DND-41 (cell line): Measurements from ENCODE around the gene CKLF.

Experiments used
- ATAC-seq: fragments of 200-7000 bp; cut with Tn5 transposase; 3 replicates; pipeline ENCODE4 v1.9.1; 2021; ENCODE audit warnings: low read depth; ENCODE audit not compliant: insufficient read depth
- DNase-seq: peaks from one replicate; pipeline ENCODE4 v3.0.0-alpha.2; 2020
- H2AFZ ChIP-seq: 2 replicates; pipeline ENCODE4 v1.6.0; 2012; ENCODE audit warnings: low read depth, low read length
- H3K27ac ChIP-seq: 2 replicates; pipeline ENCODE4 v1.5.1; 2012; ENCODE audit warnings: low read length, inconsistent platforms
- H3K27me3 ChIP-seq: fragments of 200-600 bp; sonication (generic); 2 replicates; pipeline ENCODE4 v1.6.0; 2012; ENCODE audit warnings: low read length, mild to moderate bottlenecking, inconsistent platforms; ENCODE audit not compliant: insufficient read depth, poor library complexity
- H3K36me3 ChIP-seq: 2 replicates; pipeline ENCODE4 v1.5.1; 2012; ENCODE audit warnings: low read length, inconsistent platforms; ENCODE audit not compliant: insufficient read depth
- H3K4me1 ChIP-seq: 2 replicates; pipeline ENCODE4 v1.5.1; 2012; ENCODE audit warnings: mild to moderate bottlenecking, low read length; ENCODE audit not compliant: insufficient read depth
- H3K4me2 ChIP-seq: 2 replicates; pipeline ENCODE4 v1.6.0; 2012; ENCODE audit warnings: mild to moderate bottlenecking, moderate library complexity, low read length, inconsistent platforms; ENCODE audit not compliant: insufficient read depth
- H3K4me3 ChIP-seq, 2 experiments: fragments of 200-600 bp in 1 of 2; shearing (Covaris generic) in 1 of 2; 2 replicates each; pipeline ENCODE4 v1.5.1; 2012 to 2016; ENCODE audit warnings: inconsistent platforms in 2 of 2, low read length in 2 of 2, mild to moderate bottlenecking in 2 of 2, low read depth in 1 of 2, moderate library complexity in 1 of 2
- H3K79me2 ChIP-seq: 2 replicates; pipeline ENCODE4 v1.6.0; 2012; ENCODE audit warnings: low read length, inconsistent platforms; ENCODE audit not compliant: insufficient read depth
- H3K9ac ChIP-seq: 2 replicates; pipeline ENCODE4 v1.6.0; 2012; ENCODE audit warnings: low read depth, mild to moderate bottlenecking, inconsistent platforms, low read length, moderate library complexity
- H3K9me3 ChIP-seq: 2 replicates; pipeline ENCODE4 v1.5.1; 2012; ENCODE audit warnings: low read length, moderate library complexity, mild to moderate bottlenecking, inconsistent platforms; ENCODE audit not compliant: insufficient read depth, severe bottlenecking
- H4K20me1 ChIP-seq: 2 replicates; pipeline ENCODE4 v1.6.0; 2012; ENCODE audit warnings: low read length; ENCODE audit not compliant: insufficient read depth
- EZH2 ChIP-seq: IDR thresholded peaks from 3 replicates; pipeline ENCODE4 v1.6.1; 2012; ENCODE audit warnings: borderline replicate concordance, low read depth, mild to moderate bottlenecking, moderate library complexity, low read length, inconsistent platforms; ENCODE audit not compliant: severe bottlenecking
- TF ChIP-seq, protein P1 (sequence below): IDR thresholded peaks from 2 replicates; pipeline ENCODE4 v1.5.1; 2012; ENCODE audit warnings: borderline replicate concordance, low read length, moderate library complexity, mild to moderate bottlenecking; ENCODE audit not compliant: poor library complexity, severe bottlenecking; ENCODE audit errors: extremely low read depth

The CKLF gene

DNA sequence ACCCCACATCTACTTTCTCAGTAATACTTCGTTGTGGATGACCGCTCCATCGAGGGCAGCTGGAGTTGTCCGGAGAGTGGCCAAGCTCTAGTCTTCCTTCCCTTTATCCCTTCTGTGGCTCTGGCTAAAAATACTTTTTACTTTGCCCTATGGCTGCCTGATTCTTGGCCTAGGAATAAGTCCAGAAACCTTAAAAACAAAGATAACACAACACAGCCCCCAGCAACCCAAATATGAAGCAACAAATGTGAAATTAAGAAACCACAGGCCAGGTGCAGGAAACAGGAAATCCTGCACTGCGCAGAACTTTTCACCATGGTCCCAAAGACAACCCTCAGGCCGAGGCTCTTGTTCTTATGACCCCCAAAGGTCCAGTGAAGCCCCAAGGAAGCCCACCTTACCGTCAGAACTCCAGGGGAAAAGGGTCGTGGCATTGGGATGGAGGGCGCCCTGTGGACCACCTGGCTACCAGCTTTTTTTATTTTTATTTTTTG, 28.5 kb upstream of the CKLF start:
- H3K79me2 ChIP-seq = peaks cover 2% of the 10 kb centered on the region; the same call in 1 of the 2 replicates
- H3K4me2 ChIP-seq = peak overlapping the region; percentile 45
- H2AFZ ChIP-seq = no peak overlapping the region
- no peaks in the 10 kb centered on the region for H3K27me3 ChIP-seq
- DNase-seq = peak; percentile 82
- no peak for TF ChIP-seq EZH2
- TF ChIP-seq, protein P1, sequence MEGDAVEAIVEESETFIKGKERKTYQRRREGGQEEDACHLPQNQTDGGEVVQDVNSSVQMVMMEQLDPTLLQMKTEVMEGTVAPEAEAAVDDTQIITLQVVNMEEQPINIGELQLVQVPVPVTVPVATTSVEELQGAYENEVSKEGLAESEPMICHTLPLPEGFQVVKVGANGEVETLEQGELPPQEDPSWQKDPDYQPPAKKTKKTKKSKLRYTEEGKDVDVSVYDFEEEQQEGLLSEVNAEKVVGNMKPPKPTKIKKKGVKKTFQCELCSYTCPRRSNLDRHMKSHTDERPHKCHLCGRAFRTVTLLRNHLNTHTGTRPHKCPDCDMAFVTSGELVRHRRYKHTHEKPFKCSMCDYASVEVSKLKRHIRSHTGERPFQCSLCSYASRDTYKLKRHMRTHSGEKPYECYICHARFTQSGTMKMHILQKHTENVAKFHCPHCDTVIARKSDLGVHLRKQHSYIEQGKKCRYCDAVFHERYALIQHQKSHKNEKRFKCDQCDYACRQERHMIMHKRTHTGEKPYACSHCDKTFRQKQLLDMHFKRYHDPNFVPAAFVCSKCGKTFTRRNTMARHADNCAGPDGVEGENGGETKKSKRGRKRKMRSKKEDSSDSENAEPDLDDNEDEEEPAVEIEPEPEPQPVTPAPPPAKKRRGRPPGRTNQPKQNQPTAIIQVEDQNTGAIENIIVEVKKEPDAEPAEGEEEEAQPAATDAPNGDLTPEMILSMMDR = no peak
- no peaks in the 10 kb centered on the region for H4K20me1 ChIP-seq
- H3K4me1 ChIP-seq = peaks cover 66% of the 10 kb centered on the region
- no peak overlapping the region for H3K4me3 ChIP-seq
- H3K9ac ChIP-seq = peak overlapping the region; percentile 53
- no peaks in the 10 kb centered on the region for H3K9me3 ChIP-seq
- peak overlapping the region; percentile 99 for H3K27ac ChIP-seq
- peaks cover 12% of the 10 kb centered on the region; the same call in 1 of the 2 replicates for H3K36me3 ChIP-seq
- ATAC-seq = peak; percentile 69

DNA sequence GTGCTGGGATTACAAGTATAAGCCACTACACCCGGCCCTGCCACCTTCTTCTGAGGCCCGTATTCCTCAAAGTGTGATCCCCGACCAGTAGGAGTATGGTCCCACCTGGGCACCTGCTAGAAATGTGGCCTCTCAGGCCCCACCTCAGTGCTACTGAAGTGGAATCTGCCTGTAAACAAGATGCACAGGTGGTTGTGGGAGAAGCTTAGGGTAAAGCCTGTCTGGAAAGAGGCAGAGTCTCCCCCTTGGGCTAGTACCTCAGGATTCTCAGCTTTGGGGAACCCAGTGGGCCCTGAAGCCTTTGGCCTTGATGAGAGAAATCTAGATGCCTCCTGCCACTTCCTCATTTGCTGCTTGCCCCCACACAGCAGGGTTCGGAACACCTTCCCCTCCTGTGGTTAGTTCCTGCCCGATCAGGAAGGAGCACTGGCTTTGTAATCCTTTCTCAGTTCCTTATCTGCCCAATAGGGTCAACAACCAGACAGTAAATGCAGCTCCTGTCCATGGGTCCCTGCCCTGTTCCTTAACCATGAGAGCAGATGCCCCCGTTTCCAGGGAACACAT, 27.7 kb upstream of the CKLF start:
- H3K9me3 ChIP-seq = no peaks in the 10 kb centered on the region
- H3K79me2 ChIP-seq = peaks cover 2% of the 10 kb centered on the region; the same call in 1 of the 2 replicates
- peak overlapping the region; percentile 53 for H3K9ac ChIP-seq
- no peaks in the 10 kb centered on the region for H3K27me3 ChIP-seq
- ATAC-seq (peak; percentile 56), DNase-seq (peak; percentile 82)
- peak overlapping the region; percentile 45 for H3K4me2 ChIP-seq
- H2AFZ ChIP-seq = peak overlapping the region; percentile 46
- peak overlapping the region in 1 of 2 experiments; percentile 15; a peak in 1 of 4 replicates for H3K4me3 ChIP-seq
- peaks cover 65% of the 10 kb centered on the region for H3K4me1 ChIP-seq
- H4K20me1 ChIP-seq = no peaks in the 10 kb centered on the region
- peak overlapping the region; percentile 99 for H3K27ac ChIP-seq
- TF ChIP-seq, protein P1 = peak; percentile 31
- TF ChIP-seq EZH2 = no peak
- H3K36me3 ChIP-seq = peaks cover 18% of the 10 kb centered on the region; the same call in 1 of the 2 replicates

DNA sequence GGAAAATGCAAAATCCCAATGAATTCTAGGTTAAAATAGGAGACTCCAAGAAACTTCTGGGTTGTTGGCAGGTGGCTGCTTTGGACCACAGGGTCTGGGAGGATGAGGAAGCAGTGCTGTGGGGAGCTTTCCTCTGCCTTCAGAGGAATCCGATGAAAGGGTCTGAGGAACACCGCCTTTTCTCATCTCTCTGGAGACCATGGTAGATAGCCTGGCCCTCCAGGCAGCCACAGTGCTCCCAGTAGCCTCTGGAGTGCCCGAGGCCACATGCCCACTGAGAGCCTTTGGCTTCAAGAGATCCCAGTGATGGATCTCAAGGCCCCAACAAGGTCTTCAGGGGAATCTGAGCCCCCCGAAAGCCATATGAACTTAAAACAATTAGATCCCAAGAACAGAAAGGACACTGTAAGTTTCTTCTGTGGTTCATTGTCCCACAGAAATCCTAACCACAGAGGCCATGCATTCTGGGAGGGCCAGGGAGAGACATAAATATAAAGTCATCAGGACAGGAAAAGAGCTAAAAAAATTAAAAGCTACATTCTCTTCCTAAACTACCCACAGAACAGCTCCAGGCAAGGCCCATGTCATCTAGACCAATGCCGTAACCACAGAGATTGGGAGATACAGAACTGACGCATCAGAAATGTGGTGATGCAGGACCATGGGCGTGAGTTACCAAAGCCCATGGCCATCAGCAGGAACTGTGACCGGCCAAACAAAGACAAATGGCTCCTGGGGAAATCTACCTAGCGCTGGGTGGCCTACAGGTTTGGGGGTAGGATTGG, 26.8 kb upstream of the CKLF start:
- Histone ChIP-seq H2AFZ (no peak overlapping the region), H3K4me2 (0 out of 2 replicates have a peak overlapping the region, but pooled peaks have one; percentile 45), H3K4me3 (no peak overlapping the region), H3K27ac (peak overlapping the region; percentile 99), H3K27me3 (no peaks in the 10 kb centered on the region), H3K36me3 (peaks cover 24% of the 10 kb centered on the region; the same call in 1 of the 2 replicates), H3K4me1 (peaks cover 56% of the 10 kb centered on the region), H3K79me2 (no peaks in the 10 kb centered on the region), H3K9me3 (no peaks in the 10 kb centered on the region), H4K20me1 (no peaks in the 10 kb centered on the region), H3K9ac (peak overlapping the region; percentile 53; the same call in 1 of the 2 replicates)
- ATAC-seq (no peak), DNase-seq (no peak)
- TF ChIP-seq EZH2 = no peak
- TF ChIP-seq, protein P1 = no peak
